Activated CD8-positive, alpha-beta T cell treated with anti-CD3 and anti-CD28 coated beads for 36 hours (primary cell): ENCODE measurements around the gene TNFAIP8L3. TPM values are rescaled to one million over a fixed set of nuclear protein-coding genes. Genes with fewer than 3 reads are reported as not detected.
"Not testable (repeated sequence)": the region's sequence is repeated elsewhere in the genome, so short reads cannot be mapped to it uniquely, and the experiment has no call there.

Experiments
- ATAC-seq: fragments of 200-7000 bp; cut with Tn5 transposase; one replicate; pipeline ENCODE4 v1.10.0; 2021; ENCODE audit warnings: mild to moderate bottlenecking, moderate library complexity
- CTCF ChIA-PET: fragments of 350-600 bp; sonication (Branson Sonifier 250); formaldehyde crosslinking; loops from one replicate; lab custom pipeline; 2021; ENCODE audit warnings: antibody characterized with exemption; lab: Charles Lee
- POLR2A ChIA-PET: fragments of 350-600 bp; sonication (Branson Sonifier 250); formaldehyde crosslinking; loops from one replicate; lab custom pipeline; 2021; ENCODE audit warnings: antibody characterized with exemption; lab: Charles Lee
- DNase-seq: peaks from one replicate; pipeline ENCODE4 v3.0.0-alpha.2; 2020
- H3K27ac Mint-ChIP-seq: one replicate; pipeline ENCODE4 v1.8.0; 2021; ENCODE audit warnings: mild to moderate bottlenecking, mixed read lengths
- H3K27me3 Mint-ChIP-seq: one replicate; pipeline ENCODE4 v1.8.0; 2021; ENCODE audit warnings: mixed read lengths
- H3K36me3 Mint-ChIP-seq: one replicate; pipeline ENCODE4 v1.8.0; 2021; ENCODE audit warnings: low read depth, mixed read lengths
- H3K4me1 Mint-ChIP-seq: one replicate; pipeline ENCODE4 v1.8.0; 2021; ENCODE audit warnings: low read depth, mixed read lengths
- H3K4me3 Mint-ChIP-seq: one replicate; pipeline ENCODE4 v1.8.0; 2021; ENCODE audit warnings: mild to moderate bottlenecking, moderate library complexity, mixed read lengths
- H3K9me3 Mint-ChIP-seq: one replicate; pipeline ENCODE4 v1.8.0; 2021; ENCODE audit warnings: mixed read lengths
- CTCF ChIP-seq: fragments of 200-600 bp; IDR thresholded peaks from one replicate; pipeline ENCODE4 v1.8.0; 2022; ENCODE audit warnings: antibody characterized with exemption, mild to moderate bottlenecking
- intact Hi-C: fragments of 100-400 bp; cut with micrococcal nuclease; formaldehyde crosslinking; loops from one replicate; pipeline ENCODE4 v1.10.0; 2022
- total RNA-seq, 2 experiments: library from RNA; stranded (reverse); gene quantifications; one replicate each; pipeline ENCODE4 v1.2.3, GENCODE V29; 2021

Gene TNFAIP8L3
- total RNA-seq, 2 experiments from 2014 or later = 0.14 TPM; not detected in 1

- H3K9me3 Mint-ChIP-seq = peaks cover 1% of the 10 kb centered on the region
- TF ChIP-seq CTCF = no peak
- intact Hi-C loops = no loop called here
- no peaks in the 10 kb centered on the region for H3K27me3 Mint-ChIP-seq
- no peaks in the 10 kb centered on the region for H3K4me1 Mint-ChIP-seq
- DNase-seq (no peak), ATAC-seq (no peak)
- CTCF ChIA-PET = no interaction called here
- POLR2A ChIA-PET = no interaction called here
- no peak overlapping the region for H3K4me3 Mint-ChIP-seq
- peaks cover 1% of the 10 kb centered on the region for H3K36me3 Mint-ChIP-seq
- H3K27ac Mint-ChIP-seq = no peak overlapping the region
These were observed 55.8 kb downstream of the TNFAIP8L3 start for GRCh38 chr15:51038974-51039319.

- H3K27me3 Mint-ChIP-seq = no peaks in the 10 kb centered on the region
- ChIA-PET CTCF (no interaction called here), POLR2A (no interaction called here)
- H3K4me3 Mint-ChIP-seq = no peak overlapping the region
- H3K4me1 Mint-ChIP-seq = no peaks in the 10 kb centered on the region
- intact Hi-C loops = no loop called here
- DNase-seq = no peak
- ATAC-seq = no peak
- peaks cover 1% of the 10 kb centered on the region for H3K36me3 Mint-ChIP-seq
- H3K27ac Mint-ChIP-seq = no peak overlapping the region
- H3K9me3 Mint-ChIP-seq = peaks cover 1% of the 10 kb centered on the region
- no peak for TF ChIP-seq CTCF
These were observed 56.3 kb downstream of the TNFAIP8L3 start for GRCh38 chr15:51038162-51038973.

- H3K36me3 Mint-ChIP-seq, H3K27me3 Mint-ChIP-seq, DNase-seq, intact Hi-C loops, H3K27ac Mint-ChIP-seq, H3K9me3 Mint-ChIP-seq, H3K4me1 Mint-ChIP-seq, ATAC-seq, CTCF ChIA-PET, H3K4me3 Mint-ChIP-seq, POLR2A ChIA-PET: not testable (repeated sequence)
These were observed 57.2 kb downstream of the TNFAIP8L3 start for GRCh38 chr15:51037474-51037873.

- H3K9me3 Mint-ChIP-seq = no peaks in the 10 kb centered on the region
- CTCF ChIA-PET = no interaction called here
- no peaks in the 10 kb centered on the region for H3K36me3 Mint-ChIP-seq
- DNase-seq (no peak), ATAC-seq (no peak)
- POLR2A ChIA-PET = no interaction called here
- TF ChIP-seq CTCF = no peak
- H3K27me3 Mint-ChIP-seq = no peaks in the 10 kb centered on the region
- no peaks in the 10 kb centered on the region for H3K4me1 Mint-ChIP-seq
- intact Hi-C loops = no loop called here
- H3K4me3 Mint-ChIP-seq = no peak overlapping the region
- no peak overlapping the region for H3K27ac Mint-ChIP-seq
These were observed 63.9 kb downstream of the TNFAIP8L3 start for GRCh38 chr15:51030649-51031316.

- DNase-seq = no peak
- no peak for TF ChIP-seq CTCF
- ChIA-PET CTCF (no interaction called here), POLR2A (interaction anchor here (0.6 kb wide), 1 partner anchor 253 kb away, joined by 3 read pairs; no protein-coding TSS in a partner anchor)
- H3K4me1 Mint-ChIP-seq = no peaks in the 10 kb centered on the region
- H3K9me3 Mint-ChIP-seq = no peaks in the 10 kb centered on the region
- peaks cover 2% of the 10 kb centered on the region for H3K36me3 Mint-ChIP-seq
- no peak for ATAC-seq
- intact Hi-C loops = no loop called here
- no peaks in the 10 kb centered on the region for H3K27me3 Mint-ChIP-seq
- H3K27ac Mint-ChIP-seq = no peak overlapping the region
- H3K4me3 Mint-ChIP-seq = no peak overlapping the region
These were observed 69.3 kb downstream of the TNFAIP8L3 start for GRCh38 chr15:51025454-51025846.
